K562 (cell line): ENCODE measurements around the gene KCNK1. TPM values are rescaled to one million over a fixed set of nuclear protein-coding genes. Genes with fewer than 3 reads are reported as not detected.

Experiments
- ATAC-seq: fragments of 200-7000 bp; cut with Tn5 transposase; 3 replicates; pipeline ENCODE4 v1.9.1; 2020; ENCODE audit warnings: moderate library complexity
- BruUV-seq: library from RNA; stranded (reverse); fragments of 400-500 nt; replicated peaks from 2 replicates; lab custom pipeline; 2021; lab: Mats Ljungman, UMichigan
- CTCF ChIA-PET: fragments of 300-600 bp; formaldehyde crosslinking; extraction: SDS; loops from one replicate; lab custom pipeline; 2021; ENCODE audit warnings: low intra/inter-chr PET ratio; lab: Yijun Ruan, JAX
- POLR2A ChIA-PET: fragments of 300-600, 350-650 bp; sonication (Branson Sonifier 250); formaldehyde crosslinking; extraction: SDS; loops from one replicate; lab custom pipeline; 2021; ENCODE audit warnings: antibody characterized with exemption, inconsistent platforms; lab: Yijun Ruan, JAX
- DNase-seq, 4 experiments: peaks; one replicate each; pipeline versions ENCODE4 v3.0.0 to v3.0.0-alpha.2; 2011 to 2018; ENCODE audit warnings: low spot score in 3 of 4, mixed read lengths in 3 of 4; ENCODE audit errors: extremely low read depth in 1 of 4
- FAIRE-seq: peaks from 2 replicates; lab custom pipeline; 2011; peaks lifted over from hg19 to GRCh38; lab: Jason Lieb, UNC
- H2AFZ ChIP-seq: 2 replicates; pipeline ENCODE4 v1.6.0; 2011; ENCODE audit warnings: low read depth, low read length, control low read depth, inconsistent platforms
- H3K27ac ChIP-seq: fragments of 200-600 bp; 3 replicates; pipeline ENCODE4 v1.8.0; 2011; ENCODE audit warnings: low read depth, mild to moderate bottlenecking, control low read depth, inconsistent platforms, low read length, moderate library complexity, mixed read lengths; ENCODE audit errors: extremely low read depth
- H3K27me3 ChIP-seq, 2 experiments: fragments of 300-600 bp in 1 of 2; 2 replicates in 1 of 2; 3 replicates in 1 of 2; pipeline versions ENCODE4 v1.6.0 to v1.8.0; 2011; ENCODE audit warnings: inconsistent platforms in 2 of 2, low read length in 2 of 2, mild to moderate bottlenecking in 1 of 2, mixed read lengths in 1 of 2, moderate library complexity in 1 of 2; ENCODE audit not compliant: control insufficient read depth in 2 of 2, insufficient read depth in 2 of 2
- H3K36me3 ChIP-seq: fragments of 300-600 bp; 3 replicates; pipeline ENCODE4 v1.8.0; 2011; ENCODE audit warnings: mild to moderate bottlenecking, low read length, inconsistent platforms; ENCODE audit not compliant: control insufficient read depth, insufficient read depth
- H3K4me1 ChIP-seq, 2 experiments: fragments of 200-600 bp in 1 of 2; replicated peaks in 1 of 2; 2 replicates in 1 of 2; 3 replicates in 1 of 2; pipeline versions ENCODE4 v1.5.1 to v1.8.0; 2011; ENCODE audit warnings: inconsistent platforms in 2 of 2, low read length in 2 of 2, mild to moderate bottlenecking in 1 of 2, mixed read lengths in 1 of 2, moderate library complexity in 1 of 2; ENCODE audit not compliant: control insufficient read depth in 2 of 2, insufficient read depth in 2 of 2
- H3K4me2 ChIP-seq: 2 replicates; pipeline ENCODE4 v1.6.1; 2011; ENCODE audit warnings: low read length, control low read depth, inconsistent platforms, mixed read lengths; ENCODE audit not compliant: insufficient read depth
- H3K4me3 ChIP-seq: fragments of 200-600 bp; sonication (generic), shearing (Covaris generic); 2 replicates; pipeline ENCODE4 v1.5.1; 2016; ENCODE audit warnings: control low read depth, inconsistent platforms
- H3K79me2 ChIP-seq: fragments of 200-600 bp; 3 replicates; pipeline ENCODE4 v1.8.0; 2011; ENCODE audit warnings: low read length, inconsistent platforms; ENCODE audit not compliant: control insufficient read depth, insufficient read depth
- H3K9ac ChIP-seq, 2 experiments: 2 replicates each; pipeline versions ENCODE4 v1.6.0 to v1.6.1; 2011; ENCODE audit warnings: low read depth in 2 of 2, low read length in 2 of 2, control low read depth in 1 of 2, inconsistent platforms in 1 of 2, mild to moderate bottlenecking in 1 of 2, mixed read lengths in 1 of 2; ENCODE audit not compliant: insufficient read depth in 1 of 2
- H3K9me1 ChIP-seq: one replicate; pipeline ENCODE4 v1.6.0; 2011; ENCODE audit warnings: inconsistent platforms, mild to moderate bottlenecking, low read length, moderate library complexity; ENCODE audit not compliant: control insufficient read depth, insufficient read depth
- H3K9me3 ChIP-seq: replicated peaks from 2 replicates; pipeline ENCODE4 v1.5.1; 2011; ENCODE audit warnings: low read depth, low read length, inconsistent platforms; ENCODE audit not compliant: control insufficient read depth, insufficient read depth
- H4K20me1 ChIP-seq: replicated peaks from 2 replicates; pipeline ENCODE4 v1.6.1; 2011; ENCODE audit warnings: low read length, inconsistent platforms, mixed read lengths; ENCODE audit not compliant: control insufficient read depth, insufficient read depth
- EP400 ChIP-seq: fragments of 450-650 bp; IDR thresholded peaks from 2 replicates; pipeline ENCODE4 v1.6.1; 2017; ENCODE audit warnings: antibody characterized with exemption, mild to moderate bottlenecking, moderate library complexity
- GABPA ChIP-seq: fragments of 200-800 bp; sonication (Bioruptor generic); conservative IDR thresholded peaks from 2 replicates; pipeline ENCODE4 v1.6.1; 2016; ENCODE audit warnings: low read depth, missing genetic modification characterization, missing compliant biosample characterization
- MCM5 ChIP-seq: fragments of 450-650 bp; IDR thresholded peaks from 2 replicates; pipeline ENCODE4 v1.6.1; 2016; ENCODE audit warnings: low read depth
- PHF20 ChIP-seq: fragments of 450-650 bp; IDR thresholded peaks from 2 replicates; pipeline ENCODE4 v1.6.1; 2018; ENCODE audit not compliant: partially characterized antibody
- PHF21A ChIP-seq: fragments of 450-650 bp; IDR thresholded peaks from 2 replicates; pipeline ENCODE4 v1.6.1; 2017; ENCODE audit warnings: low read depth, borderline replicate concordance
- RBM22 ChIP-seq: fragments of 200-400 bp; formaldehyde crosslinking; IDR thresholded peaks from 2 replicates; pipeline ENCODE4 v1.6.1; 2018; ENCODE audit warnings: low read length, low read depth; ENCODE audit not compliant: poor library complexity, severe bottlenecking
- RBM34 ChIP-seq: fragments of 200-400 bp; formaldehyde crosslinking; IDR thresholded peaks from 2 replicates; pipeline ENCODE4 v1.6.1; 2018; ENCODE audit warnings: low read length, borderline replicate concordance; ENCODE audit not compliant: insufficient read depth
- SLC30A9 ChIP-seq: fragments of 250-450 bp; sonication (Bioruptor Pico); IDR thresholded peaks from 2 replicates; pipeline ENCODE4 v1.8.0; 2022; ENCODE audit warnings: mild to moderate bottlenecking, moderate library complexity
- SNRNP70 ChIP-seq: fragments of 200-400 bp; formaldehyde crosslinking; optimal IDR thresholded peaks from 2 replicates; pipeline ENCODE3; 2017; ENCODE audit warnings: low read depth, low read length
- THRAP3 ChIP-seq: fragments of 450-650 bp; IDR thresholded peaks from 2 replicates; pipeline ENCODE4 v1.6.1; 2016; ENCODE audit warnings: mild to moderate bottlenecking, inconsistent platforms, borderline replicate concordance
- VEZF1 ChIP-seq: fragments of 200-800 bp; sonication (Bioruptor generic); IDR thresholded peaks from 2 replicates; pipeline ENCODE4 v1.6.1; 2017; ENCODE audit warnings: missing genetic modification characterization, missing compliant biosample characterization
- ZNF12 ChIP-seq: sonication (generic); formaldehyde crosslinking; IDR thresholded peaks from 2 replicates; pipeline ENCODE4 v1.4.0; 2020; ENCODE audit warnings: mild to moderate bottlenecking, missing genetic modification reagents
- ZNF124 ChIP-seq: sonication (generic); formaldehyde crosslinking; IDR thresholded peaks from 2 replicates; pipeline ENCODE4 v1.8.1; 2022; ENCODE audit warnings: missing genetic modification reagents
- ZNF134 ChIP-seq: fragments of 250-450 bp; sonication (Bioruptor Pico); conservative IDR thresholded peaks from 2 replicates; pipeline ENCODE4 v1.4.0; 2020
- ZNF165 ChIP-seq: fragments of 250-450 bp; sonication (Bioruptor Pico); IDR thresholded peaks from 2 replicates; pipeline ENCODE4 v1.4.0; 2020; ENCODE audit warnings: borderline replicate concordance
- ZNF280A ChIP-seq: fragments of 450-650 bp; IDR thresholded peaks from 2 replicates; pipeline ENCODE4 v1.6.1; 2018; ENCODE audit warnings: mild to moderate bottlenecking, low read depth; ENCODE audit not compliant: partially characterized antibody
- ZNF609 ChIP-seq: sonication (generic); formaldehyde crosslinking; IDR thresholded peaks from 2 replicates; pipeline ENCODE4 v1.8.1; 2023; ENCODE audit warnings: missing genetic modification reagents, mild to moderate bottlenecking, borderline replicate concordance
- WGBS: fragments of 100-300 bp; shearing (Covaris generic); methylation state at CpG from one replicate; pipeline ENCODE4 v1.1.6; 2016; ENCODE audit warnings: low coverage, mixed read lengths; ENCODE audit not compliant: insufficient coverage; ENCODE audit errors: missing lambda C conversion rate; 5-methylcytosine and 5-hydroxymethylcytosine counted together
- in situ Hi-C: fragments of 300-500 bp; cut with MboI; formaldehyde crosslinking; loops from 4 replicates; pipeline ENCODE4 v1.15.0; 2018; ENCODE audit warnings: inconsistent platforms, mixed read lengths
- intact Hi-C: fragments of 100-400 bp; cut with micrococcal nuclease; formaldehyde crosslinking; loops from 2 replicates; pipeline ENCODE4 v1.14.2; 2022
- polyA plus RNA-seq, 8 experiments: library from polyadenylated mRNA; depleted of rRNA in 4 of 8; stranded (reverse) in 5 of 8; unstranded in 3 of 8; fragments of >200 nt; fragmentation: Nextera tagmentation in 2 of 8; fragmentation: Illumina TruSeq in 1 of 8; extraction: Ambion mirVana in 2 of 8; extraction: Trizol in 1 of 8; gene quantifications; 2 replicates each; pipeline versions ENCODE4 v1.2.1 to v1.2.3, GENCODE V29; 2011 to 2014; ENCODE audit warnings: inconsistent platforms in 1 of 8, missing spikeins in 1 of 8
- total RNA-seq, 7 experiments: library from RNA; depleted of rRNA in 6 of 7; stranded (reverse); fragments of >200 nt in 6 of 7; fragmentation: Illumina TruSeq in 2 of 7; extraction: Trizol in 2 of 7; gene quantifications; 2 replicates each; pipeline versions ENCODE4 v1.2.1 to v1.2.3, GENCODE V29; 2011 to 2021; ENCODE audit warnings: low replicate concordance in 1 of 7

Gene KCNK1
- total and polyA plus RNA-seq, 9 of the 15 experiments (the other 6 are each of a cell fraction or from before 2014, with no cell fraction given), result 3.1 to 22.7 (median 6.0) TPM

GRCh38 chr1:233689748-233690254 is 75.9 kb downstream of the KCNK1 start:
- Histone ChIP-seq H3K4me1 (no peaks in the 10 kb centered on the region; a peak in 1 of 5 replicates), H3K9me1 (no peaks in the 10 kb centered on the region), H3K36me3 (no peaks in the 10 kb centered on the region), H3K79me2 (no peaks in the 10 kb centered on the region), H3K27ac (no peak overlapping the region), H2AFZ (no peak overlapping the region), H3K4me3 (no peak overlapping the region), H3K27me3 (no peaks in the 10 kb centered on the region), H3K9me3 (no peaks in the 10 kb centered on the region), H3K4me2 (no peak overlapping the region), H3K9ac (no peak overlapping the region), H4K20me1 (no peaks in the 10 kb centered on the region)
- ATAC-seq (no peak), DNase-seq (no peak), FAIRE-seq (no peak)
- WGBS, result 47% methylated on average over 3 of the region's 3 CpGs
- BruUV-seq, result no TSS peak
- in situ Hi-C loops, result no loop called here
- POLR2A ChIA-PET, result no interaction called here
- CTCF ChIA-PET, result no interaction called here
- intact Hi-C loops, result no loop called here
- TF ChIP-seq VEZF1 (CRISPR knock-in tag), result no peak
- TF ChIP-seq MCM5, result no peak
- no peak for TF ChIP-seq ZNF280A
- no peak for TF ChIP-seq SNRNP70
- TF ChIP-seq SLC30A9 (CRISPR knock-in tag), result no peak
- TF ChIP-seq RBM34, result no peak
- no peak for TF ChIP-seq ZNF12 (CRISPR knock-in tag)
- no peak for TF ChIP-seq ZNF609 (CRISPR knock-in tag)
- TF ChIP-seq PHF20, result no peak
- no peak for TF ChIP-seq RBM22
- no peak for TF ChIP-seq PHF21A
- TF ChIP-seq THRAP3, result no peak
- TF ChIP-seq GABPA (tag), result no peak
- no peak for TF ChIP-seq ZNF124
- no peak for TF ChIP-seq ZNF165 (CRISPR knock-in tag)
- TF ChIP-seq ZNF134 (CRISPR knock-in tag), result no peak
- TF ChIP-seq EP400, result no peak
